Hindlimb muscle (tissue), 1 donor: ENCODE data around the gene OR4M1. TPM values are rescaled to one million over a fixed set of nuclear protein-coding genes. Genes with fewer than 3 reads are reported as not detected.
"Not testable (repeated sequence)": the region's sequence is repeated elsewhere in the genome, so short reads cannot be mapped to it uniquely, and the experiment has no call there.

Source experiments
- DNase-seq: peaks from one replicate; pipeline ENCODE4 v3.0.0-alpha.2; 2013
- polyA plus RNA-seq: library from polyadenylated mRNA; unstranded; fragments of 120-200 nt; gene quantifications from one replicate; pipeline ENCODE4 v1.2.1, GENCODE V29; 2013; ENCODE audit not compliant: insufficient read length

OR4M1 gene
- polyA plus RNA-seq, 1 donor: not detected

GRCh38 chr14:19823765-19824164 lies 50.5 kb downstream of the OR4M1 start:
- DNase-seq: no peak

GRCh38 chr14:19827626-19828244 lies 54.4 kb downstream of the OR4M1 start:
- not testable (repeated sequence) for DNase-seq

GRCh38 chr14:19828314-19828713 lies 55.0 kb downstream of the OR4M1 start:
- no peak for DNase-seq

Other genes starting within 250 kb of the OR4M1 start
- gene OR11H2, start 59.6 kb upstream of the OR4M1 start, polyA plus RNA-seq: not detected
- not detected for gene OR4Q3, start 29.9 kb upstream of the OR4M1 start, polyA plus RNA-seq
- gene OR4N2, start 30.3 kb downstream of the OR4M1 start, polyA plus RNA-seq: not detected
- not detected for gene OR4K2, start 101.6 kb downstream of the OR4M1 start, polyA plus RNA-seq
- gene OR4K5, start 147.1 kb downstream of the OR4M1 start, polyA plus RNA-seq: not detected
- gene OR4K1, start 157.4 kb downstream of the OR4M1 start, polyA plus RNA-seq: not detected
- gene OR4K15, start 202.1 kb downstream of the OR4M1 start, polyA plus RNA-seq: not detected
- not detected for gene OR4Q2, start 228.7 kb downstream of the OR4M1 start, polyA plus RNA-seq
- gene OR4K14, start 245.8 kb downstream of the OR4M1 start, polyA plus RNA-seq: not detected